ENCODE results near the gene EDIL3. TPM values are rescaled to one million over a fixed set of nuclear protein-coding genes. Genes with fewer than 3 reads are reported as not detected.

The EDIL3 gene
- total and polyA plus RNA-seq, 2 of the 8 experiments (the other 6 are each of a cell fraction or from before 2014, with no cell fraction given): 14.7 to 47.2 TPM

DNA sequence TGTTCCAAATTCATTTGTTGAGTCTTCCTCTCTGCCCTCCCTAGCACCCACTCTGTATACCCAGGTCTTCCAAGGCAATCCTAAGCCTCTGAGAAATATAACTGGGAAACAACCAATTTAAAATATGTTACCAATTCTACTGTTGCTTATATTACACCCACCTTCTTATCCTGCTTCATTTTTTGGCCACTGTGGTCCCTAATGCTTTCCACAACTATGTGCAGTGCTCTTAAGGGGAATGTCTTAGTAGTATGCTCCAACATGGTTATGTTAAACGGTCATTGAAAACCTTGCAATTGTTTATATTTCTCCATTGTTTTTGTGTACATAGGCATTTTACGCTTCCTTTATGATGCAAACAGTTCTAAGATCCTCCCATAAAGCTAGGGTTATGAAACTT, 390.9 kb downstream of the EDIL3 start:
- no peak overlapping the region for H3K4ac ChIP-seq (replicated peaks; ENCODE audit: insufficient read length, low read depth, low read length)
- DNase-seq (ENCODE audit: low read depth in 1 of 2, low spot score in 2 of 2) (no peak), FAIRE-seq (no peak)
- no peaks in the 10 kb centered on the region for H3K9me3 ChIP-seq (ENCODE audit: insufficient read depth in 2 of 2, low read depth in 1 of 2, low read length in 1 of 2)
- no peak overlapping the region for H3K27ac ChIP-seq (ENCODE audit: low read depth, low read length)
- H3K23ac ChIP-seq (ENCODE audit: insufficient read length): no peak overlapping the region
- no peak overlapping the region for H2AK5ac ChIP-seq (ENCODE audit: low read depth, low read length)
- H3K23me2 ChIP-seq (ENCODE audit: low read depth, low read length): peaks cover 2% of the 10 kb centered on the region; the same call in 1 of the 2 replicates
- ChIA-PET POLR2A (ENCODE audit: partially characterized antibody) (no interaction called here), CTCF (ENCODE audit: partially characterized antibody) (interaction anchor here (1.8 kb wide), 1 partner anchor 43 kb away, joined by 4 read pairs; no protein-coding TSS in a partner anchor)
- H3K56ac ChIP-seq (replicated peaks; ENCODE audit: insufficient read length, low read depth, low read length): no peak overlapping the region
- no peak overlapping the region for H2BK120ac ChIP-seq (replicated peaks; ENCODE audit: low read depth, low read length)
- H4K8ac ChIP-seq (ENCODE audit: extremely low read depth, insufficient read depth, low read length): no peak overlapping the region
- H3K4me2 ChIP-seq (ENCODE audit: insufficient read depth in 1 of 2, low read depth in 2 of 2, low read length in 2 of 2): no peak overlapping the region
- no peaks in the 10 kb centered on the region for H3K79me2 ChIP-seq (ENCODE audit: control insufficient read depth in 1 of 2, insufficient read depth in 2 of 2, low read length in 2 of 2)
- H3K4me3 ChIP-seq (ENCODE audit: extremely low read depth in 1 of 4, insufficient read depth in 2 of 4, low read depth in 3 of 4, low read length in 4 of 4): no peak overlapping the region
- H3K14ac ChIP-seq (ENCODE audit: insufficient read length): no peak overlapping the region
- no peak overlapping the region for H2AFZ ChIP-seq (ENCODE audit: low read length)
- H3K4me1 ChIP-seq (replicated peaks in 1 of 4; ENCODE audit: control insufficient read depth in 3 of 4, insufficient read depth in 4 of 4, low read length in 3 of 4): peaks cover 0 to 4% (median 0%) of the 10 kb centered on the region in 4 experiments; a peak in 1 of 7 replicates
- no peak overlapping the region for H2BK20ac ChIP-seq (ENCODE audit: low read length)
- H2BK5ac ChIP-seq (ENCODE audit: low read depth, low read length): no peak overlapping the region
- H4K20me1 ChIP-seq (replicated peaks in 1 of 2; ENCODE audit: control insufficient read depth in 1 of 2, insufficient read depth in 2 of 2, low read length in 2 of 2): peaks cover 0 to 2% of the 10 kb centered on the region in 2 experiments
- H3K79me1 ChIP-seq (ENCODE audit: low read depth, low read length): no peaks in the 10 kb centered on the region; the same call in 1 of the 2 replicates
- no peaks in the 10 kb centered on the region for H3K36me3 ChIP-seq (ENCODE audit: control insufficient read depth in 2 of 4, insufficient read depth in 4 of 4, low read length in 3 of 4)
- H2BK12ac ChIP-seq (ENCODE audit: low read depth, low read length): no peak overlapping the region
- H2BK15ac ChIP-seq (ENCODE audit: low read length): no peak overlapping the region
- 85% methylated on average over 2 of the region's 2 CpGs; no CpG with 5 or more reads in 1 of the 2 experiments for WGBS, 2 experiments (ENCODE audit: extremely low coverage in 1 of 2, insufficient coverage in 1 of 2, insufficient read length in 1 of 2, insufficient replicate concordance in 2 of 2, low coverage in 1 of 2, low lambda C conversion rate in 2 of 2, missing lambda C conversion rate in 1 of 2)
- no peak overlapping the region for H3K18ac ChIP-seq (ENCODE audit: extremely low read depth, low read length)
- no peaks in the 10 kb centered on the region for H3K27me3 ChIP-seq (replicated peaks in 1 of 4; ENCODE audit: control insufficient read depth in 3 of 4, extremely low read depth in 1 of 4, insufficient read depth in 3 of 4, low read length in 3 of 4)
- H4K91ac ChIP-seq (replicated peaks; ENCODE audit: insufficient read length, low read length): no peak overlapping the region
- H3K9ac ChIP-seq (replicated peaks in 1 of 4; ENCODE audit: extremely low read depth in 1 of 4, low read depth in 3 of 4, low read length in 3 of 4): no peak overlapping the region
- H4K5ac ChIP-seq (ENCODE audit: insufficient read length, low read depth, low read length): no peak overlapping the region
- TF ChIP-seq E2F6 (IDR thresholded peaks at IDR 0.05) (no peak), TAF1 (IDR thresholded peaks at IDR 0.05; ENCODE audit: low read depth, low read length) (no peak), CHD1 (IDR thresholded peaks at IDR 0.05; ENCODE audit: low read depth, low read length) (no peak), POLR2A (IDR thresholded peaks at IDR 0.05; ENCODE audit: control extremely low read depth in 1 of 2, low read depth in 2 of 2, low read length in 2 of 2) (no peak), SP1 (IDR thresholded peaks at IDR 0.05; ENCODE audit: low read depth, low read length) (no peak), JUND (IDR thresholded peaks at IDR 0.05; ENCODE audit: low read length) (no peak), RFX5 (IDR thresholded peaks at IDR 0.05; ENCODE audit: borderline replicate concordance, low read depth, low read length) (no peak), BACH1 (IDR thresholded peaks at IDR 0.05; ENCODE audit: low read length) (no peak), GTF2F1 (IDR thresholded peaks at IDR 0.05; ENCODE audit: borderline replicate concordance, low read depth, low read length) (no peak)

Data from H1 (cell line).